Naive thymus-derived CD4-positive, alpha-beta T cell (primary cell): Measurements from ENCODE around the gene TCOF1. TPM values are rescaled to one million over a fixed set of nuclear protein-coding genes. Genes with fewer than 3 reads are reported as not detected.
"Not testable (repeated sequence)": the region's sequence is repeated elsewhere in the genome, so short reads cannot be mapped to it uniquely, and the experiment has no call there.

ENCODE experiments used
- ATAC-seq: fragments of 150-1000 bp; cut with Tn5 transposase; 2 replicates; pipeline ENCODE4 v1.10.0; 2021; ENCODE audit warnings: mild to moderate bottlenecking, moderate library complexity
- CTCF ChIA-PET: fragments of 350-600 bp; sonication (Branson Sonifier 250); formaldehyde crosslinking; loops from one replicate; lab custom pipeline; 2021; ENCODE audit warnings: antibody characterized with exemption; lab: Charles Lee
- POLR2A ChIA-PET: fragments of 350-600 bp; sonication (Branson Sonifier 250); formaldehyde crosslinking; loops from one replicate; lab custom pipeline; 2021; ENCODE audit warnings: antibody characterized with exemption, inconsistent platforms; lab: Charles Lee
- DNase-seq, 9 donors: peaks; one replicate each; pipeline versions ENCODE4 v3.0.0 to v3.0.0-alpha.2; 2020 to 2022; ENCODE audit warnings: mixed read lengths in 1 of 9
- H3K27ac ChIP-seq: one replicate; pipeline ENCODE4 v1.7.0; 2013; ENCODE audit warnings: mild to moderate bottlenecking, low read depth, low read length, moderate library complexity
- H3K27me3 ChIP-seq, 2 donors: one replicate each; pipeline ENCODE4 v1.7.0; 2013; ENCODE audit warnings: low read length in 2 of 2, mild to moderate bottlenecking in 2 of 2, moderate library complexity in 2 of 2; ENCODE audit not compliant: control insufficient read depth in 2 of 2, insufficient read depth in 2 of 2
- H3K36me3 ChIP-seq, 3 experiments: 1 replicate in 2 of 3; 2 replicates in 1 of 3; pipeline ENCODE4 v1.7.0; 2013; ENCODE audit warnings: low read length in 3 of 3, mild to moderate bottlenecking in 3 of 3, moderate library complexity in 1 of 3; ENCODE audit not compliant: insufficient read depth in 3 of 3, control insufficient read depth in 2 of 3
- H3K4me1 ChIP-seq, 2 donors: one replicate each; pipeline ENCODE4 v1.7.0; 2013; ENCODE audit warnings: low read length in 2 of 2, mild to moderate bottlenecking in 2 of 2, moderate library complexity in 1 of 2; ENCODE audit not compliant: control insufficient read depth in 2 of 2, insufficient read depth in 2 of 2
- H3K4me3 ChIP-seq: 2 replicates; pipeline ENCODE4 v1.7.0; 2013; ENCODE audit warnings: mild to moderate bottlenecking, low read length
- H3K9me3 ChIP-seq, 3 experiments: 1 replicate in 2 of 3; 2 replicates in 1 of 3; pipeline ENCODE4 v1.7.0; 2013; ENCODE audit warnings: low read length in 3 of 3; ENCODE audit not compliant: control insufficient read depth in 2 of 3
- H3K27ac Mint-ChIP-seq, 9 donors: one replicate each; pipeline ENCODE4 v1.8.0; 2020 to 2022; ENCODE audit warnings: mixed read lengths in 9 of 9, mild to moderate bottlenecking in 8 of 9, moderate library complexity in 5 of 9, inconsistent platforms in 2 of 9
- H3K27me3 Mint-ChIP-seq, 5 donors: one replicate each; pipeline ENCODE4 v1.8.0; 2021 to 2022; ENCODE audit warnings: mixed read lengths in 5 of 5, mild to moderate bottlenecking in 1 of 5
- H3K36me3 Mint-ChIP-seq, 5 donors: one replicate each; pipeline ENCODE4 v1.8.0; 2020 to 2022; ENCODE audit warnings: mixed read lengths in 5 of 5, mild to moderate bottlenecking in 3 of 5, inconsistent platforms in 1 of 5
- H3K4me1 Mint-ChIP-seq, 7 donors: one replicate each; pipeline ENCODE4 v1.8.0; 2020 to 2022; ENCODE audit warnings: mixed read lengths in 7 of 7, mild to moderate bottlenecking in 3 of 7, inconsistent platforms in 1 of 7
- H3K4me3 Mint-ChIP-seq, 10 donors: one replicate each; pipeline ENCODE4 v1.8.0; 2020 to 2022; ENCODE audit warnings: mild to moderate bottlenecking in 10 of 10, mixed read lengths in 10 of 10, moderate library complexity in 6 of 10, inconsistent platforms in 2 of 10
- H3K9me3 Mint-ChIP-seq, 11 donors: one replicate each; pipeline ENCODE4 v1.8.0; 2020 to 2022; ENCODE audit warnings: mixed read lengths in 11 of 11, mild to moderate bottlenecking in 4 of 11, inconsistent platforms in 1 of 11, moderate library complexity in 1 of 11
- intact Hi-C, 2 donors: fragments of 100-400 bp; cut with micrococcal nuclease; formaldehyde crosslinking; loops; one replicate each; pipeline ENCODE4 v1.15.1; 2023
- polyA plus RNA-seq, 2 donors: library from polyadenylated mRNA; unstranded; fragments of 300-500 nt; fragmentation: Illumina TruSeq; gene quantifications; one replicate each; pipeline ENCODE4 v1.2.3, GENCODE V29; 2021
- total RNA-seq, 6 experiments: library from RNA in 5 of 6; stranded (reverse) in 5 of 6; gene quantifications; 1 replicate in 5 of 6; 2 replicates in 1 of 6; pipeline ENCODE4 v1.2.3 and lab custom pipeline; 2021 to 2026

TCOF1 gene
- total and polyA plus RNA-seq, 7 experiments from 2014 or later, result 3.9 to 60.0 (median 50.3) TPM

GRCh38 chr5:150422758-150423157 lies 65.3 kb downstream of the TCOF1 start:
- ATAC-seq, result no peak
- Histone ChIP-seq H3K27me3 (no peaks in the 10 kb centered on the region), H3K4me3 (no peak overlapping the region), H3K4me1 (no peaks in the 10 kb centered on the region), H3K9me3 (no peaks in the 10 kb centered on the region), H3K27ac (no peak overlapping the region), H3K36me3 (no peaks in the 10 kb centered on the region)
- ChIA-PET POLR2A (no interaction called here), CTCF (no interaction called here)
- H3K9me3 Mint-ChIP-seq, result no peaks in the 10 kb centered on the region
- peaks cover 0 to 9% (median 0%) of the 10 kb centered on the region in 5 donors for H3K27me3 Mint-ChIP-seq
- H3K27ac Mint-ChIP-seq, result peak overlapping the region in 1 of 9 donors; percentile 29
- no peaks in the 10 kb centered on the region for H3K36me3 Mint-ChIP-seq
- DNase-seq, result no peak
- H3K4me1 Mint-ChIP-seq, result peaks cover 0 to 9% (median 0%) of the 10 kb centered on the region in 7 donors
- no peak overlapping the region for H3K4me3 Mint-ChIP-seq
- intact Hi-C loops, result no loop called here

GRCh38 chr5:150426165-150426564 lies 68.7 kb downstream of the TCOF1 start:
- H3K4me1 Mint-ChIP-seq, H3K27me3 Mint-ChIP-seq, H3K4me1 ChIP-seq, H3K36me3 Mint-ChIP-seq, intact Hi-C loops, H3K9me3 Mint-ChIP-seq, H3K36me3 ChIP-seq, H3K27ac ChIP-seq, H3K4me3 Mint-ChIP-seq, H3K9me3 ChIP-seq, H3K27ac Mint-ChIP-seq, H3K4me3 ChIP-seq, ATAC-seq, H3K27me3 ChIP-seq, DNase-seq: not testable (repeated sequence)
- CTCF ChIA-PET, result interaction anchor here (1.5 kb wide), 1 partner anchor 8 kb away, joined by 7 read pairs; no protein-coding TSS in a partner anchor
- POLR2A ChIA-PET, result interaction anchor here (0.6 kb wide), 1 partner anchor 673 kb away, joined by 3 read pairs; no protein-coding TSS in a partner anchor

- DNase-seq, result no peak
- CTCF ChIA-PET, result no interaction called here
- H3K27ac Mint-ChIP-seq, result no peak overlapping the region
- no peak overlapping the region for H3K4me3 Mint-ChIP-seq
- peaks cover 0 to 5% (median 0%) of the 10 kb centered on the region in 5 donors for H3K27me3 Mint-ChIP-seq
- Histone ChIP-seq H3K36me3 (no peaks in the 10 kb centered on the region), H3K4me1 (no peaks in the 10 kb centered on the region), H3K27me3 (no peaks in the 10 kb centered on the region), H3K9me3 (no peaks in the 10 kb centered on the region), H3K27ac (no peak overlapping the region), H3K4me3 (no peak overlapping the region)
- peaks cover 0 to 4% (median 0%) of the 10 kb centered on the region in 5 donors for H3K36me3 Mint-ChIP-seq
- H3K4me1 Mint-ChIP-seq, result peaks cover 0 to 5% (median 0%) of the 10 kb centered on the region in 7 donors
- ATAC-seq, result no peak
- intact Hi-C loops, result no loop called here
- peaks cover 0 to 1% (median 0%) of the 10 kb centered on the region in 11 donors for H3K9me3 Mint-ChIP-seq
- POLR2A ChIA-PET, result no interaction called here
Observed at GRCh38 chr5:150428106-150428876, 70.8 kb downstream of the TCOF1 start.

GRCh38 chr5:150428978-150429377 lies 71.5 kb downstream of the TCOF1 start:
- peaks cover 0 to 5% (median 0%) of the 10 kb centered on the region in 7 donors for H3K4me1 Mint-ChIP-seq
- Histone ChIP-seq H3K4me3 (no peak overlapping the region), H3K36me3 (no peaks in the 10 kb centered on the region), H3K4me1 (no peaks in the 10 kb centered on the region), H3K27ac (no peak overlapping the region), H3K9me3 (no peaks in the 10 kb centered on the region), H3K27me3 (no peaks in the 10 kb centered on the region)
- DNase-seq, result no peak
- ChIA-PET POLR2A (no interaction called here), CTCF (no interaction called here)
- H3K36me3 Mint-ChIP-seq, result peaks cover 0 to 4% (median 0%) of the 10 kb centered on the region in 5 donors
- H3K27me3 Mint-ChIP-seq, result peaks cover 0 to 5% (median 0%) of the 10 kb centered on the region in 5 donors
- H3K4me3 Mint-ChIP-seq, result no peak overlapping the region
- intact Hi-C loops, result no loop called here
- no peak overlapping the region for H3K27ac Mint-ChIP-seq
- no peak for ATAC-seq
- H3K9me3 Mint-ChIP-seq, result peaks cover 0 to 1% (median 0%) of the 10 kb centered on the region in 11 donors

DNA sequence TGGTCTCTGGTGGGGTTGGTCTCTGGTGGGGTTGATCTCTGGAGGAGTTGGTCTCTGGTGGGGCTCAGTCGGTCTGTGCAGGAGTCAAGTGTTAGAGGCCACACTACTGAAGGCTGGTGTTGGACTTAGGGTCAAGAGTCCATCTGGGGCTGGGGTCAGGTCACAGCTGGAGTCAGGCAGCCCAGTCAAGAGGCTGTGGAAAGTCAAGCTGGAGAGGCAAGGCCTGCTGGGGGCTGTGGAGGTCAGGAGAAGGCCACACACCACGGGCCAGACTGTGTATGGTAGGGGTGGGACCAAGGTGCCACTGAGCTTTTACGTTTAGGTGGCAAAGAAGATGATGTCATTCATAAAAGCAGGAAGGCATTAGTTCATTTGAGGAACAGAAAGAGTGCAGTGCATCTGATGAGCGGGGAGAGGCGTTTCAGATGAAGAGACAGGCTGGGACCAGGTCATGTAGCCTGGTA lies 71.9 kb downstream of the TCOF1 start:
- H3K9me3 Mint-ChIP-seq, result peaks cover 0 to 1% (median 0%) of the 10 kb centered on the region in 11 donors
- ATAC-seq (peak; percentile 81), DNase-seq (no peak)
- Histone ChIP-seq H3K36me3 (no peaks in the 10 kb centered on the region), H3K4me3 (no peak overlapping the region), H3K27me3 (no peaks in the 10 kb centered on the region), H3K27ac (no peak overlapping the region), H3K4me1 (no peaks in the 10 kb centered on the region), H3K9me3 (no peaks in the 10 kb centered on the region)
- intact Hi-C loops, result no loop called here
- H3K27ac Mint-ChIP-seq, result no peak overlapping the region
- peaks cover 0 to 5% (median 0%) of the 10 kb centered on the region in 5 donors for H3K27me3 Mint-ChIP-seq
- peaks cover 0 to 4% (median 0%) of the 10 kb centered on the region in 5 donors for H3K36me3 Mint-ChIP-seq
- peaks cover 0 to 5% (median 0%) of the 10 kb centered on the region in 7 donors for H3K4me1 Mint-ChIP-seq
- CTCF ChIA-PET, result no interaction called here
- POLR2A ChIA-PET, result no interaction called here
- H3K4me3 Mint-ChIP-seq, result no peak overlapping the region

DNA sequence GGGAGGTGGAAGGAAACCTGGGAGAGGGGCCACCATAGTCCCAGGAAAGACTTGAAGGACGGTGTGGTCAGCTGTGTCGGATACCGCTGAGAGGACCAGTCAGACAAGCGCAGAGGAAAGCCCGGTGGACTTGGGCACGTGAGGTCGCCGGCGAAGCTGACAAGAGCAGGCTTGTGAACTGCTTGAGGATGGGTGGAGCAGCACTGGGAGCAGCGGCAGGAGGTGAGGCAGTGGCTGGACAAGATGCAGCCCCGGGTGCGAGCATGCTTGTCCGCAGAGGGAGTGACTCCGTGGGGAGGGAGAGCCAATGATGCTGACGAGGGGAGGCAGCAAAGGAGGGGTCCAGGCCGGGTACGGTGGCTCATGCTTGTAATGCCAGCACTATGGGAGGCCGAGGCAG lies 73.6 kb downstream of the TCOF1 start:
- Histone ChIP-seq H3K4me3 (no peak overlapping the region), H3K9me3 (no peaks in the 10 kb centered on the region), H3K27me3 (no peaks in the 10 kb centered on the region), H3K36me3 (no peaks in the 10 kb centered on the region), H3K27ac (no peak overlapping the region), H3K4me1 (peaks cover 0 to 3% of the 10 kb centered on the region in 2 donors)
- Mint-ChIP-seq H3K27me3 (peaks cover 0 to 5% (median 0%) of the 10 kb centered on the region in 5 donors), H3K4me3 (no peak overlapping the region), H3K36me3 (peaks cover 0 to 4% (median 0%) of the 10 kb centered on the region in 5 donors), H3K4me1 (peaks cover 3 to 9% (median 4%) of the 10 kb centered on the region in 7 donors), H3K9me3 (peaks cover 0 to 1% (median 0%) of the 10 kb centered on the region in 11 donors), H3K27ac (no peak overlapping the region)
- ChIA-PET POLR2A (interaction anchor here (0.6 kb wide), 1 partner anchor 18 kb away, joined by 3 read pairs; no protein-coding TSS in a partner anchor), CTCF (interaction anchor here (1.1 kb wide), 1 partner anchor 20 kb away, joined by 3 read pairs; no protein-coding TSS in a partner anchor)
- intact Hi-C loops, result loop anchor here in 1 of 2 donors (10.0 kb wide), 1 partner anchor 156 kb away; no protein-coding TSS in a partner anchor
- ATAC-seq (no peak), DNase-seq (no peak)
